Measurements from ENCODE around the gene TDRD3. TPM values are rescaled to one million over a fixed set of nuclear protein-coding genes. Genes with fewer than 3 reads are reported as not detected.

Gene TDRD3
- total and polyA plus RNA-seq, 2 donors (not counting 1 experiment from before 2014, with no cell fraction given), result 10.5 to 18.8 TPM

GRCh38 chr13:60426075-60426474 is 29.1 kb downstream of the TDRD3 start:
- no peaks in the 10 kb centered on the region for H3K79me2 ChIP-seq (ENCODE audit: control insufficient read depth, insufficient read depth, low read length)
- no peak overlapping the region for H3K9ac ChIP-seq (ENCODE audit: insufficient read depth, low read length)
- no peaks in the 10 kb centered on the region for H3K36me3 ChIP-seq (ENCODE audit: control insufficient read depth, insufficient read depth, low read length)
- H3K27me3 ChIP-seq (ENCODE audit: control insufficient read depth, insufficient read depth, low read length), result no peaks in the 10 kb centered on the region
- no peak overlapping the region for H2AFZ ChIP-seq (ENCODE audit: low read length)
- H3K9me3 ChIP-seq (ENCODE audit: control insufficient read depth, insufficient read depth, low read depth, low read length), result no peaks in the 10 kb centered on the region
- H3K4me1 ChIP-seq (ENCODE audit: control insufficient read depth, extremely low read depth, insufficient read depth, low read length), result no peaks in the 10 kb centered on the region
- no peaks in the 10 kb centered on the region for H4K20me1 ChIP-seq (ENCODE audit: control insufficient read depth, extremely low read depth, insufficient read depth, low read length)
- TF ChIP-seq CTCF (conservative IDR thresholded peaks at IDR 0.05 in 1 of 2, IDR thresholded peaks at IDR 0.05 in 1 of 2; ENCODE audit: low read depth in 1 of 2, low read length in 2 of 2) (no peak), EZH2 (IDR thresholded peaks at IDR 0.05; ENCODE audit: low read length, missing control alignments) (no peak)
- H3K27ac ChIP-seq (ENCODE audit: insufficient read depth, low read length), result no peak overlapping the region
- no peak overlapping the region for H3K4me2 ChIP-seq (ENCODE audit: extremely low read depth, insufficient read depth, low read length)
- DNase-seq (ENCODE audit: low read depth in 2 of 2), result no peak
- H3K4me3 ChIP-seq (replicated peaks in 1 of 4; ENCODE audit: control extremely low read depth in 1 of 4, insufficient read depth in 1 of 4, low read depth in 3 of 4, low read length in 4 of 4), result no peak overlapping the region

GRCh38 chr13:60427285-60427684 is 30.3 kb downstream of the TDRD3 start:
- no peak for DNase-seq (ENCODE audit: low read depth in 2 of 2)
- no peak for TF ChIP-seq CTCF (conservative IDR thresholded peaks at IDR 0.05 in 1 of 2, IDR thresholded peaks at IDR 0.05 in 1 of 2; ENCODE audit: low read depth in 1 of 2, low read length in 2 of 2)
- no peak for TF ChIP-seq EZH2 (IDR thresholded peaks at IDR 0.05; ENCODE audit: low read length, missing control alignments)
- no peak overlapping the region for H3K4me3 ChIP-seq (replicated peaks in 1 of 4; ENCODE audit: control extremely low read depth in 1 of 4, insufficient read depth in 1 of 4, low read depth in 3 of 4, low read length in 4 of 4)

GRCh38 chr13:60431108-60431700 is 34.2 kb downstream of the TDRD3 start:
- H3K9me3 ChIP-seq (ENCODE audit: control insufficient read depth, insufficient read depth, low read depth, low read length), result no peaks in the 10 kb centered on the region

More at GRCh38 chr13:60427285-60427684, 30.3 kb downstream of the TDRD3 start:
- no peaks in the 10 kb centered on the region for H3K36me3 ChIP-seq (ENCODE audit: control insufficient read depth, insufficient read depth, low read length)
- no peak overlapping the region for H3K9ac ChIP-seq (ENCODE audit: insufficient read depth, low read length)
- no peak overlapping the region for H2AFZ ChIP-seq (ENCODE audit: low read length)
- H3K9me3 ChIP-seq (ENCODE audit: control insufficient read depth, insufficient read depth, low read depth, low read length), result no peaks in the 10 kb centered on the region
- H3K4me1 ChIP-seq (ENCODE audit: control insufficient read depth, extremely low read depth, insufficient read depth, low read length), result no peaks in the 10 kb centered on the region
- H3K4me2 ChIP-seq (ENCODE audit: extremely low read depth, insufficient read depth, low read length), result no peak overlapping the region
- no peaks in the 10 kb centered on the region for H3K79me2 ChIP-seq (ENCODE audit: control insufficient read depth, insufficient read depth, low read length)
- no peaks in the 10 kb centered on the region for H4K20me1 ChIP-seq (ENCODE audit: control insufficient read depth, extremely low read depth, insufficient read depth, low read length)
- no peak overlapping the region for H3K27ac ChIP-seq (ENCODE audit: insufficient read depth, low read length)
- H3K27me3 ChIP-seq (ENCODE audit: control insufficient read depth, insufficient read depth, low read length), result no peaks in the 10 kb centered on the region

More at GRCh38 chr13:60431108-60431700, 34.2 kb downstream of the TDRD3 start:
- Histone ChIP-seq H2AFZ (ENCODE audit: low read length) (no peak overlapping the region), H3K79me2 (ENCODE audit: control insufficient read depth, insufficient read depth, low read length) (no peaks in the 10 kb centered on the region), H3K9ac (ENCODE audit: insufficient read depth, low read length) (no peak overlapping the region), H3K4me3 (replicated peaks in 1 of 4; ENCODE audit: control extremely low read depth in 1 of 4, insufficient read depth in 1 of 4, low read depth in 3 of 4, low read length in 4 of 4) (no peak overlapping the region), H3K4me1 (ENCODE audit: control insufficient read depth, extremely low read depth, insufficient read depth, low read length) (no peaks in the 10 kb centered on the region), H4K20me1 (ENCODE audit: control insufficient read depth, extremely low read depth, insufficient read depth, low read length) (no peaks in the 10 kb centered on the region), H3K27ac (ENCODE audit: insufficient read depth, low read length) (no peak overlapping the region), H3K36me3 (ENCODE audit: control insufficient read depth, insufficient read depth, low read length) (no peaks in the 10 kb centered on the region), H3K27me3 (ENCODE audit: control insufficient read depth, insufficient read depth, low read length) (no peaks in the 10 kb centered on the region), H3K4me2 (ENCODE audit: extremely low read depth, insufficient read depth, low read length) (no peak overlapping the region)
- no peak for TF ChIP-seq EZH2 (IDR thresholded peaks at IDR 0.05; ENCODE audit: low read length, missing control alignments)
- peak; percentile 59 to 85 for TF ChIP-seq CTCF (conservative IDR thresholded peaks at IDR 0.05 in 1 of 2, IDR thresholded peaks at IDR 0.05 in 1 of 2; ENCODE audit: low read depth in 1 of 2, low read length in 2 of 2)
- DNase-seq (ENCODE audit: low read depth in 2 of 2), result peak; percentile 58 to 82

Measured in fibroblast of lung (primary cell).